ENCODE measurements around the gene PCLO.

GRCh38 chr7:83065714-83066113 lies 97.0 kb downstream of the PCLO start:
- TF ChIP-seq CTCF (IDR thresholded peaks at IDR 0.05) (no peak), POLR2A (IDR thresholded peaks at IDR 0.05) (no peak), POLR2AphosphoS5 (IDR thresholded peaks at IDR 0.05) (no peak), EP300 (IDR thresholded peaks at IDR 0.05) (no peak)
